ENCODE data around the gene MUCL1. TPM values are rescaled to one million over a fixed set of nuclear protein-coding genes. Genes with fewer than 3 reads are reported as not detected.

The MUCL1 gene
- total RNA-seq, 1 donor from 2014 or later = not detected

GRCh38 chr12:54829511-54829910, 24.8 kb upstream of the MUCL1 start:
- Histone ChIP-seq H3K27me3 (no peaks in the 10 kb centered on the region), H2AFZ (replicated peaks) (peak overlapping the region; percentile 35), H3K4me2 (no peak overlapping the region), H3K79me2 (ENCODE audit: low read depth) (no peaks in the 10 kb centered on the region), H3K4me3 (no peak overlapping the region), H4K20me1 (ENCODE audit: low read depth) (no peaks in the 10 kb centered on the region), H3K36me3 (no peaks in the 10 kb centered on the region), H3K4me1 (no peaks in the 10 kb centered on the region), H3K9me3 (ENCODE audit: low read depth) (no peaks in the 10 kb centered on the region), H3K27ac (no peak overlapping the region), H3K9ac (no peak overlapping the region), H3F3A (ENCODE audit: low read depth) (no peaks in the 10 kb centered on the region)
- no peaks in the 10 kb centered on the region for H3K9me3 Mint-ChIP-seq
- H3K36me3 Mint-ChIP-seq = no peaks in the 10 kb centered on the region
- TF ChIP-seq, protein P1, sequence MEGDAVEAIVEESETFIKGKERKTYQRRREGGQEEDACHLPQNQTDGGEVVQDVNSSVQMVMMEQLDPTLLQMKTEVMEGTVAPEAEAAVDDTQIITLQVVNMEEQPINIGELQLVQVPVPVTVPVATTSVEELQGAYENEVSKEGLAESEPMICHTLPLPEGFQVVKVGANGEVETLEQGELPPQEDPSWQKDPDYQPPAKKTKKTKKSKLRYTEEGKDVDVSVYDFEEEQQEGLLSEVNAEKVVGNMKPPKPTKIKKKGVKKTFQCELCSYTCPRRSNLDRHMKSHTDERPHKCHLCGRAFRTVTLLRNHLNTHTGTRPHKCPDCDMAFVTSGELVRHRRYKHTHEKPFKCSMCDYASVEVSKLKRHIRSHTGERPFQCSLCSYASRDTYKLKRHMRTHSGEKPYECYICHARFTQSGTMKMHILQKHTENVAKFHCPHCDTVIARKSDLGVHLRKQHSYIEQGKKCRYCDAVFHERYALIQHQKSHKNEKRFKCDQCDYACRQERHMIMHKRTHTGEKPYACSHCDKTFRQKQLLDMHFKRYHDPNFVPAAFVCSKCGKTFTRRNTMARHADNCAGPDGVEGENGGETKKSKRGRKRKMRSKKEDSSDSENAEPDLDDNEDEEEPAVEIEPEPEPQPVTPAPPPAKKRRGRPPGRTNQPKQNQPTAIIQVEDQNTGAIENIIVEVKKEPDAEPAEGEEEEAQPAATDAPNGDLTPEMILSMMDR (IDR thresholded peaks at IDR 0.05) = no peak
- no peak for TF ChIP-seq EZH2phosphoT487 (IDR thresholded peaks at IDR 0.05)
- TF ChIP-seq EZH2 (IDR thresholded peaks at IDR 0.05) = no peak
- no peaks in the 10 kb centered on the region for H3K27me3 Mint-ChIP-seq (ENCODE audit: insufficient read depth, low read depth)
- H3K27ac Mint-ChIP-seq = no peak overlapping the region
- no peak for DNase-seq (ENCODE audit: low spot score)
- peaks cover 5% of the 10 kb centered on the region for H3K4me1 Mint-ChIP-seq
- no peak overlapping the region for H3K4me3 Mint-ChIP-seq

DNA sequence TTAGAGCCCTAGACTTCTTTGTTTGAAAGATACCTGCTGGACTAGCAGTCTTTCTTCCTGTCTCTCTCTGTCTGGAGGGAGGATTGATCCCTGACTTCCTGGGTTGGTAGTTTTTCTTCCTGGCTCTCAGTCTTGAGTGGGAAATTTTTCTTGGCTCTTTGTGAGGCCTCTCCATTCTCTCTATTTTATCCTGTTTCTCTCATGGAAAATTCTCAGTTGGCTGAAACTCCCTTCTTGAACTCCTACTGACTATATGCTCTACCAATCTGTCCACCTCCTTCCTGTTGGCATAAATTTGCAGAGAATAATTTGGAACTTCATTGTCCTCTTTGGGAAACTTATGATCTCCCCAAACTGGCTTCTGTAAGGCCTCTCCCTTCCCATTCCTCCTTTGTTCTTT, 24.1 kb upstream of the MUCL1 start:
- no peak overlapping the region for H3K4me2 ChIP-seq
- TF ChIP-seq EZH2 (IDR thresholded peaks at IDR 0.05) (no peak), EZH2phosphoT487 (IDR thresholded peaks at IDR 0.05) (no peak)
- TF ChIP-seq, protein P1 (IDR thresholded peaks at IDR 0.05) = no peak
- no peaks in the 10 kb centered on the region for H3K9me3 ChIP-seq (ENCODE audit: low read depth)
- Mint-ChIP-seq H3K27ac (peak overlapping the region; percentile 15), H3K27me3 (ENCODE audit: insufficient read depth, low read depth) (no peaks in the 10 kb centered on the region), H3K36me3 (no peaks in the 10 kb centered on the region), H3K4me1 (peaks cover 5% of the 10 kb centered on the region), H3K9me3 (no peaks in the 10 kb centered on the region), H3K4me3 (no peak overlapping the region)
- H3K36me3 ChIP-seq = no peaks in the 10 kb centered on the region
- H3F3A ChIP-seq (ENCODE audit: low read depth) = no peaks in the 10 kb centered on the region
- H3K79me2 ChIP-seq (ENCODE audit: low read depth) = no peaks in the 10 kb centered on the region
- no peaks in the 10 kb centered on the region for H3K27me3 ChIP-seq
- H2AFZ ChIP-seq (replicated peaks) = peak overlapping the region; percentile 54
- H3K9ac ChIP-seq = no peak overlapping the region
- no peaks in the 10 kb centered on the region for H3K4me1 ChIP-seq
- H3K27ac ChIP-seq = no peak overlapping the region
- DNase-seq (ENCODE audit: low spot score) = no peak
- H4K20me1 ChIP-seq (ENCODE audit: low read depth) = no peaks in the 10 kb centered on the region
- no peak overlapping the region for H3K4me3 ChIP-seq

- TF ChIP-seq EZH2 (IDR thresholded peaks at IDR 0.05) (no peak), EZH2phosphoT487 (IDR thresholded peaks at IDR 0.05) (no peak)
- TF ChIP-seq, protein P1 (IDR thresholded peaks at IDR 0.05) = no peak
- no peak overlapping the region for H3K27ac ChIP-seq
- no peak overlapping the region for H3K9ac ChIP-seq
- H3K36me3 ChIP-seq = no peaks in the 10 kb centered on the region
- H3K27me3 ChIP-seq = no peaks in the 10 kb centered on the region
- DNase-seq (ENCODE audit: low spot score) = no peak
- H2AFZ ChIP-seq (replicated peaks) = no peak overlapping the region
- no peaks in the 10 kb centered on the region for H3K9me3 Mint-ChIP-seq
- no peak overlapping the region for H3K4me2 ChIP-seq
- no peak overlapping the region for H3K4me3 ChIP-seq
- H3K9me3 ChIP-seq (ENCODE audit: low read depth) = no peaks in the 10 kb centered on the region
- no peaks in the 10 kb centered on the region for H3K4me1 ChIP-seq
- no peaks in the 10 kb centered on the region for H3K79me2 ChIP-seq (ENCODE audit: low read depth)
- H3K27ac Mint-ChIP-seq = no peak overlapping the region
- H4K20me1 ChIP-seq (ENCODE audit: low read depth) = no peaks in the 10 kb centered on the region
- no peak overlapping the region for H3K4me3 Mint-ChIP-seq
- H3F3A ChIP-seq (ENCODE audit: low read depth) = no peaks in the 10 kb centered on the region
- no peaks in the 10 kb centered on the region for H3K27me3 Mint-ChIP-seq (ENCODE audit: insufficient read depth, low read depth)
- peaks cover 5% of the 10 kb centered on the region for H3K4me1 Mint-ChIP-seq
- no peaks in the 10 kb centered on the region for H3K36me3 Mint-ChIP-seq
Observed at GRCh38 chr12:54831631-54832030, 22.7 kb upstream of the MUCL1 start.

Data from neural progenitor cell (in vitro differentiated cells).